ENCODE results near the gene PPP2R3B.
"Not testable (repeated sequence)": the region's sequence is repeated elsewhere in the genome, so short reads cannot be mapped to it uniquely, and the experiment has no call there.

The PPP2R3B gene

GRCh38 chrX:337331-337831 is 49.3 kb downstream of the PPP2R3B start:
- DNase-seq (ENCODE audit: low spot score): no peak

DNA sequence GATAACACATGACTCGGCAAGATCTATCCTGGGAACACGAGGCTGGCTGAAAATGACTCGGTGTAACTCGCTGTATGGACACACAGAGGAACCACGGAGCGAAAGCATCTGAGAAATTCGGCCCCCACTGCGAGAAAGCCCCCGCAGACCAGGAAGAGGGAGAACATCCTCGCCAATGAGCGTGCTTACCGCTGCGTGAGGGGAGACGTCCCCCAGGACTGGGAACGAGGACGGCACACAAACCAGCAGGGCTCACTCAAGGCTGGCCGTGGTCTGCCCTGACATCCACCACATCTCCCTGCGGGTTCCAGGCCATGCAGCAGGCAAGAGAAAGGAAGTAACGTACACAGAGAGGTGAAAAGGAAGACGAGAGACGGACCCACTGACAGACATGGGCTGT is 50.5 kb downstream of the PPP2R3B start:
- no peak for DNase-seq (ENCODE audit: low spot score)

DNA sequence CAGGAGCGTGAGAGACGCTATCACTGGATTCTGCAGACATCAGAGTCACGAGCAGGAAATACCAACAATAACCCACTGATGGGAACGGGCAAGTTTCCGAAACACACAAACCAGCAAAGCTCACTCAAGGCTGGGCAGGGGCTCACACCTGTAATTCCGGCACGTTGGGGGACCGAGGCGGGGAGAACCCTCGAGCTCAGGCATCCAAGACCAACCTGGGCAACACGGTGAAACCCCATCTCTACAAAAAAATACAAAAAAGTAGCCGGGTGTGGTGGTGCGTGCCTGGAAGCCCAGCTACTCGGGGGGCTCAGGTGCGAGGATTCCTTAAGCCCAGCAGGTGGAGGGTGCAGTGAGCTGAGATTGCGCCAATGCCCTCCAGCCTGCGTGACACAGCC is 51.0 kb downstream of the PPP2R3B start:
- no peak for DNase-seq (ENCODE audit: low spot score)

DNA sequence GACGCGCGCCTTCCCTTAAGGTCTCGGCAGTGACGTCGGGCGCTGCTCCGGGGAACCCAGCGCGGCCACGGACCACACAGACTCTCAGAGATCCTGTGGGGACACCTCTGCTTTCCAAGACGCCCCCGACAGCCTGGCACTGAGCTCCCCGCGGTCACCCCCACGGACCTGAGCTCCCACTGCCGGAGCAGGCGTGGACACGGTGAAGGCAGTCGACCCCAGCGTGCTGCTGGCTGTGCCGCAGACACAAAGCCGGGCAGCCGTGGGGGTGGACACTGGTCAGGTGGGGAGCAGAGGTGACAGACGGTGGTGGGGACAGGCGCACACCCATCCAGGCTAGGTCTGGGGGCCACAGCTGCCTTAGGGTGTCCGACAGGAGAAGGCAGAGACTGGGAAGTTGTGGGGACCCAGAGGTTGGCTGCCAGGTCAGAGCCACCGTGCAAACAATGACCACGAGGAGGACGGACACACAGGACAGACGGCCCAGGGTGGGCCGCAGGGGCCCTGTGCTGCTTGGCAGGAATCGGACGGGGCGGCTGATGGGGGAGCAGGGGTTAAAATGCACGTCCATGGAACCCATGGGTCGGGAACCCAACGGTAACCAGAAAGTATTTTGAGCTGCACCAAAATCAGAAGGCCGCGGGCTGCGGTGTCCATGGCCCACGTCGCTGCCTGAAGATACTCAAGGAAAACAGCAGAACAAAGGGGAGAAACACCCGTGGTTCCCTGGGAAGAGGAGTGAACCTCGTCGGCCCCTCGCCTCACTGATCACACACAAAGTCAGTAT is 51.5 kb downstream of the PPP2R3B start:
- no peak for DNase-seq (ENCODE audit: low spot score)

GRCh38 chrX:334331-334891 is 52.3 kb downstream of the PPP2R3B start:
- DNase-seq (ENCODE audit: low spot score): no peak

DNA sequence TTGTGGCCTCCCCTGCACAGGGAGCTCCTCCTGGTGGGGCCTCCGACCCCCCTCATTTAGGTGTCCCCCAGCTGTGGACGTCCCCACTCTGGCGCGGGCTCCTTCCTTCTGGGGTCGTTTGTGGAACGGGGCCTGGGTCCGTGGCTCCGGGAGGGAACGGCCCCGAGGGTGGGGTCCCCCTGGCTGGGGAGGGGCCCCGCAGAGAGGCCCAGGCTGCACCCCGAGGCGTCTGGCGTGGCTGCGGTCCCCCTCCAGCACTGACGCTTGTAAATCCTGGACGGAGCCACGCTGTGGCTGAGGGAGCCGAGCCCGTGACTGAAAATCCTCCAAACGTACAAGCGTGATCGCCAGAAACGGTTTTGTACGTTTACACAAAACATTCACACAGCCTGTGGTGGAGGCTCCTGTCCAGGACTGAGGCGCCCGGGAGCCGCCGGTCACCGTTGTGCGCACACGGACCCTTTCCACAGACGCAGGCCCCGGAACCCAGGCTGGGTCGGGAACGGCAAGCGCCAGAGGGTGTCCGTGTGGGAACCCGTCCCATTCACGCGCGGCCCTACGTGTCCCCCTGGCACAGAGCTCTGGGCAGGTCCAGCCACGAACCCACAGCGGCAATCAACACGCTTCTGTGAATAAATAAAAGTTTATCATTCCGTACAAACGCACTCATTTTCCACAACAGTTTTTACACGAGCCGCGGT is 52.9 kb downstream of the PPP2R3B start:
- no peak for DNase-seq (ENCODE audit: low spot score)

- DNase-seq (ENCODE audit: low spot score): no peak
Observed at GRCh38 chrX:332916-333610, 53.6 kb downstream of the PPP2R3B start.

DNA sequence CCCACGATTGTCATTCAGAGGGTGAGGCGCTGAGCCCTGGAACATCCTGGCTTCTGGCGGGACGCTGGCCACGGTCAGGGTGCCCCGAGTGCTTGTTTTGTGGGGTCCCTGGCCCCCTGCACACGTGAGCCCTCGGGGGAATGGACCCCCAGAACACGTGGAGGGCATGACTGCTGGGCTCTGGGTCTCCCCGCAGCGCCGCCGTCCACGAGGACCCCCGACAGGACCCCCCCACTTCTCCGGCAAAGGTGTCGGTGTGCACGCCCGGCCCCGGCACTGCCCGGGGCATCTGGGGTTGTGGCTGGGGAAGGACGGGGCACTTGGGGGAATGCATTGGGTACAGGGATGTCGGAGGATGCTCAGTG is 54.2 kb downstream of the PPP2R3B start:
- no peak for DNase-seq (ENCODE audit: low spot score)

GRCh38 chrX:331825-332495 is 54.7 kb downstream of the PPP2R3B start:
- DNase-seq (ENCODE audit: low spot score): no peak

DNA sequence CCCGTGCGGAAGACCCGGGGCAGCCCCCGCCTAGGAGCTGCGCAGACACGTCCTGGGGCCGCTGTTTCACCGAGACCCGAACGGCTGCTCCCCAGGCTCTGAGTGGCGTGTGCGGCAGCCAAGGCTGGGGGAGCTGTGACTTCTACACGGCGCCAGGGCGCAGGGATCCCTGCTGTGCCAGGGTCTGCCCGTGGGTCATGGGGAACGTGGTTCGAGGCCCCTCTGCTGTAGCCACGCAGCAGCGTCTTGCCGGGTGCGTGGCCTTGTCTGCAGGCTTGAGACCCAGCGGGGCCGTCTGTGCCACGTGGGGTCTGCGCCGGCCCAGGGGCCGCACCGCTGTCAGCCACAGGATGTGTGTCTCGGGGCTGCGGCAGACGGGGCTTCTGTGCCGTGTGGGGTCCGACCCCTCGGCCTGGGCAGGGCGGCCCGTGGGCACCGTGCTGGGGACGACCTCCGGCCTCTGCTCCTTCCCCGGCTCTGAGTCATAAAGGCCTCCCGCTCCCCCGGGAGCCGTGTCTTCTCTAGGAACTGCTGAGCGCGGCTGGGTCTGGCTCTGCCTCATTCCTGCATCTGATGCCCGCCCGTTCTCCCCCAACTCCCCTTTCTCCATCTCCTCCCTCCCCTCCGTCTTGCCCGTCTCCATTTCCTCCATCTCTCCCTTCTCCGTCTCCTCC is 55.4 kb downstream of the PPP2R3B start:
- peak; percentile 65 for DNase-seq (ENCODE audit: low spot score)

- DNase-seq (ENCODE audit: low spot score): no peak
Observed at GRCh38 chrX:330726-331150, 56.0 kb downstream of the PPP2R3B start.

DNA sequence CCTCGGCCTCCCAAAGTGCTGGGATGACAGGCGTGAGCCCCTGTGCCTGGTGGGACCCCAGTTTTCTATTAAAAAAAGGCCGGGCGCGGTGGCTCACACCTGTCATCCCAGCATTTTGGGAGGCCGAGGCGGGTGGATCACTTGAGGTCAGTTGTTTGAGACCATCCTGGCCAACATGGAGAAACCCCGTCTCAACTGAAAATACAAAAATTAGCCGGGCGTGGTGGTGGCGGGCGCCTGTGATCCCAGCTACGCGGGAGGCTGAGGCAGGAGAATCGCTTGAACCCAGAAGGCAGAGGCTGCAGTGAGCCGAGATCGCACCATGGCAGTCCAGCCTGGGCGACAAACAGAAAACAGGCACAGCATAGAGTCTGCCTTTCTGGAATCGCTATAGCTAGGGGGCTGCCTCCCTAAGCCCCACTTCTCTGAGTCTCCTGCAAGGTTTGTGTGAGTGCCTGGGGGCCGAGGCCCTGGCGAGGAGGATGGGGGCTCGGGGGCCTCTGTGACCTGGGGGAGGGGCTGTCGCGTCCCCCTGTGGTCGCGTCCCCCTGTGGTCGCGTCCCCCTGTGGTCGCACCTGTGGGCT is 56.5 kb downstream of the PPP2R3B start:
- not testable (repeated sequence) for DNase-seq (ENCODE audit: low spot score)

DNA sequence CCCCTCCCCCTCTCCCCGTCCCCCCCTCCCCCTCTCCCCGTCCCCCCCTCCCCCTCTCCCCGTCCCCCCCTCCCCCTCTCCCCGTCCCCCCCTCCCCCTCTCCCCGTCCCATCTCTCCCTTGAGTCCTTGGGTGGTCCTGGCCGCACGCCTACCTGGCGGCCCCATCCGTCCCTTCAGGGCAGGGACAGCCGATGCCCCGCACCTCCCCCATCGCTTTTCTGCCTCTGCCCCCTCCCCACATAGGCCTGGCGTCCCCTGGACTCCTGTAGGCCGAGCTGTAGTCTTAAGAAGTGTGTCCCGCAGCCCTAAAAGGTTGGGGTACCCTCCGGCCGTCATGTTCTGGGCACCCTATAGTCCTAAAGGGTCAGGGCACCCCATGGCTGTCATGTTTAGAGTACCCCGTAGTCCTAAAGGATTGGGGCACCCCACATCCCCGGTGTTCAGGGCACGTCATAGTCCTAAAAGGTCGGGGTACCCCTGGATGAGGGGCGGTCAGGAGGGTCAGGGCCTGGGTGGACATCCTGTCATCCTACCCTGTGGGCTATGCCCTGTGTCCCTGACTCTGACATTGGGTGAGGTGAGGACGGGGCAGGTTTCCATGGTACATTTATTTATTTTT is 57.3 kb downstream of the PPP2R3B start:
- DNase-seq (ENCODE audit: low spot score): no peak

DNA sequence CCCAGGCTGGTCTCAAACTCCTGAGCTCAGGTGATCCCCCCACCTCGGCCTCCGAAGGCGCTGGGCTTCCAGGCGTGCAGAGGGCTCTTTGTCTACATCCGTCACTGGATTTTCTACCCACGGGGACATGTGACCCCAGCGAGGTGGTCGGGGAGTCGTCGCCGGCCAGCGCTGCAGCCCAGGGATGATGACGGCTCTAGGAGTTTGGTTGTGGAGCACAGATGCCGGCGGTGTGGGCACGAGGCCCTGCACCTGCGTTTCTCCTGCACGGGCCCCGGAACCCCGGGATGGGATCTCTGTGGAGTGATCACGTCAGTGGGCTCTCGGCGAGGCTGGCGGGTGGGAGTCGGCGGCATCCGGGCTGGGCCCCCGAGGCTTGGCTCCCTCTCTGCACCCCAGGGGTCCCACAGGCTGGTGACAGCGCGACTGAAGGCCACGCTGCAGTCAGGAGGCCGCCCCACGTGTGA is 59.0 kb downstream of the PPP2R3B start:
- no peak for DNase-seq (ENCODE audit: low spot score)

DNA sequence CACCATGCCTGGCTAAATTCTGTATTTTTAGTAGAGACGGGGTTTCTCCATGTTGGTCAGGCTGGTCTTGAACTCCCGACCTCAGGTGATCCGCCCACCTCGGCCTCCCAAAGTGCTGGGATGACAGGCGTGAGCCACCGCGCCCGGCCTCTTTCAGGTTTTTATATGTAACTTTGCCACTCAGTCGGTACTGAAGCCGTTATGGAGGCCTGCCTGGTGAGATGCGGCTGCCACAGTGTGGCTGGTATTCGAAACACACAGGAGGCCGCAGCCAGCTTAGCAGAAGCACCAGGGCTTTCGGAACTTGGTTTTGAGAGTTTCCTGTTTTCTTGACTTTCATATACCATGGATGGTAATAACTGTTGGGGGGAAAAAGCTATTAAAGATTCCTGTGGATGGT is 62.0 kb downstream of the PPP2R3B start:
- not testable (repeated sequence) for DNase-seq (ENCODE audit: low spot score)

- DNase-seq (ENCODE audit: low spot score): no peak
Observed at GRCh38 chrX:323721-324628, 62.7 kb downstream of the PPP2R3B start.

- DNase-seq (ENCODE audit: low spot score): no peak
Observed at GRCh38 chrX:320126-320783, 66.5 kb downstream of the PPP2R3B start.

DNA sequence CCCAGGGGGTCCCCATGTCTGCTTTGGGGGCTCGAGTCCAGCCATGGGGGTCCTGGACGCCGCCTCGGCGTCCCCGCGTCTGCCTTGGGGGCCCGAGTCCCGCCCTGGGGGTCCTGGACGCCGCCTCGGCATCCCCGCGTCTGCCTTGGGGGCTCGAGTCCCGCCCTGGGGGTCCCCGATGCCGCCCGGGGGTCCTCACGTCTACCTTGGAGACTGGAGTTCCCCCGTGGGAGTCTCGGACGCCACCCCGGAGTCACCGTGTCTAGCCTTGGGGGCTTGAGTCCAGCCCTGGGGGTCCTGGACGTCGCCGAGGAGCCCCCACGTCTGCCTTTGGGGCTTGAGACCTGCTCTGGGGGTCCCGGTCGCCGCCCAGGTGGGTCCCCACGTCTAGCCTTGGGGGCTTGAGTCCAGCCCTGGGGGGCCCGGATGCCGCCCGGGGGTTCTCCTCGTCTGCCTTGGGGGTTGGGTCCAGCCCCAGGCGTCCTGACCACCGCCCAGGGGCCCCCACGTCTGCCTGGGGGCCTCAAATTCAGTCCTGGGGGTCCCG is 67.1 kb downstream of the PPP2R3B start:
- DNase-seq (ENCODE audit: low spot score): no peak
